Measurements from ENCODE around the gene LIMS2.

GRCh38 chr2:127683757-127684156, 8.4 kb upstream of the LIMS2 start:
- no peak for TF ChIP-seq POLR2AphosphoS5 (IDR thresholded peaks at IDR 0.05; ENCODE audit: insufficient read depth, low read depth, low read length)
- TF ChIP-seq, protein P1, sequence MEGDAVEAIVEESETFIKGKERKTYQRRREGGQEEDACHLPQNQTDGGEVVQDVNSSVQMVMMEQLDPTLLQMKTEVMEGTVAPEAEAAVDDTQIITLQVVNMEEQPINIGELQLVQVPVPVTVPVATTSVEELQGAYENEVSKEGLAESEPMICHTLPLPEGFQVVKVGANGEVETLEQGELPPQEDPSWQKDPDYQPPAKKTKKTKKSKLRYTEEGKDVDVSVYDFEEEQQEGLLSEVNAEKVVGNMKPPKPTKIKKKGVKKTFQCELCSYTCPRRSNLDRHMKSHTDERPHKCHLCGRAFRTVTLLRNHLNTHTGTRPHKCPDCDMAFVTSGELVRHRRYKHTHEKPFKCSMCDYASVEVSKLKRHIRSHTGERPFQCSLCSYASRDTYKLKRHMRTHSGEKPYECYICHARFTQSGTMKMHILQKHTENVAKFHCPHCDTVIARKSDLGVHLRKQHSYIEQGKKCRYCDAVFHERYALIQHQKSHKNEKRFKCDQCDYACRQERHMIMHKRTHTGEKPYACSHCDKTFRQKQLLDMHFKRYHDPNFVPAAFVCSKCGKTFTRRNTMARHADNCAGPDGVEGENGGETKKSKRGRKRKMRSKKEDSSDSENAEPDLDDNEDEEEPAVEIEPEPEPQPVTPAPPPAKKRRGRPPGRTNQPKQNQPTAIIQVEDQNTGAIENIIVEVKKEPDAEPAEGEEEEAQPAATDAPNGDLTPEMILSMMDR (IDR thresholded peaks at IDR 0.05; ENCODE audit: extremely low read depth in 1 of 2, insufficient read depth in 1 of 2, low read depth in 1 of 2, low read length in 2 of 2): no peak
- no peak for TF ChIP-seq MAX (IDR thresholded peaks at IDR 0.05; ENCODE audit: insufficient read depth, insufficient read length)
- TF ChIP-seq POLR2A (IDR thresholded peaks at IDR 0.05; ENCODE audit: low read depth, low read length): no peak
- TF ChIP-seq JUN (IDR thresholded peaks at IDR 0.05; ENCODE audit: borderline replicate concordance, insufficient read depth, insufficient read length, low read depth): no peak
- TF ChIP-seq EZH2 (IDR thresholded peaks at IDR 0.05; ENCODE audit: borderline replicate concordance, low read depth, low read length, severe bottlenecking): no peak
